Mesendoderm (in vitro differentiated cells): ENCODE results near the gene HOXA11.

ENCODE experiments used
- DNase-seq: peaks from one replicate; pipeline ENCODE4 v3.0.0; 2013
- H2AK5ac ChIP-seq: 2 replicates; pipeline ENCODE4 v1.6.1; 2013; ENCODE audit warnings: low read length, inconsistent platforms
- H2BK120ac ChIP-seq: 2 replicates; pipeline ENCODE4 v1.6.1; 2013; ENCODE audit warnings: low read depth, mild to moderate bottlenecking, low read length, moderate library complexity, mixed read lengths
- H2BK15ac ChIP-seq: replicated peaks from 2 replicates; pipeline ENCODE4 v1.6.1; 2013; ENCODE audit warnings: low read depth, mild to moderate bottlenecking, moderate library complexity
- H2BK5ac ChIP-seq: 2 replicates; pipeline ENCODE4 v1.6.1; 2013; ENCODE audit warnings: low read length, inconsistent platforms
- H3K18ac ChIP-seq: 2 replicates; pipeline ENCODE4 v1.6.1; 2013; ENCODE audit warnings: mild to moderate bottlenecking, low read length, mixed read lengths
- H3K23ac ChIP-seq: one replicate; pipeline ENCODE4 v1.6.1; 2013; ENCODE audit warnings: low read length
- H3K27ac ChIP-seq: 2 replicates; pipeline ENCODE4 v1.5.1; 2013; ENCODE audit warnings: low read depth, mild to moderate bottlenecking, inconsistent platforms, low read length, moderate library complexity
- H3K27me3 ChIP-seq: 2 replicates; pipeline ENCODE4 v1.6.1; 2013; ENCODE audit warnings: low read length, control low read depth, mild to moderate bottlenecking, inconsistent platforms; ENCODE audit not compliant: insufficient read depth, poor library complexity
- H3K36me3 ChIP-seq: 2 replicates; pipeline ENCODE4 v1.6.1; 2013; ENCODE audit warnings: low read length, inconsistent platforms; ENCODE audit not compliant: control insufficient read depth, insufficient read depth
- H3K4ac ChIP-seq: one replicate; pipeline ENCODE4 v1.6.1; 2013; ENCODE audit warnings: low read depth, mild to moderate bottlenecking, low read length, moderate library complexity
- H3K4me1 ChIP-seq: 2 replicates; pipeline ENCODE4 v1.6.1; 2013; ENCODE audit warnings: low read depth, low read length, inconsistent platforms; ENCODE audit not compliant: control insufficient read depth
- H3K4me2 ChIP-seq: 2 replicates; pipeline ENCODE4 v1.6.1; 2013; ENCODE audit warnings: low read length
- H3K4me3 ChIP-seq: 2 replicates; pipeline ENCODE4 v1.5.1; 2013; ENCODE audit warnings: mild to moderate bottlenecking, low read length
- H3K56ac ChIP-seq: one replicate; pipeline ENCODE4 v1.6.1; 2013; ENCODE audit warnings: low read length
- H3K79me1 ChIP-seq: 2 replicates; pipeline ENCODE4 v1.6.1; 2013; ENCODE audit warnings: low read length, inconsistent platforms
- H3K79me2 ChIP-seq: 2 replicates; pipeline ENCODE4 v1.6.1; 2013; ENCODE audit warnings: mild to moderate bottlenecking, low read length; ENCODE audit not compliant: control insufficient read depth, insufficient read depth
- H3K9ac ChIP-seq: 2 replicates; pipeline ENCODE4 v1.6.1; 2013; ENCODE audit warnings: low read length, inconsistent platforms
- H4K5ac ChIP-seq: one replicate; pipeline ENCODE4 v1.6.1; 2013; ENCODE audit warnings: low read length
- H4K8ac ChIP-seq: one replicate; pipeline ENCODE4 v1.6.1; 2013; ENCODE audit warnings: low read depth, mild to moderate bottlenecking, control low read depth, low read length, moderate library complexity
- WGBS: extraction: QIAGEN DNeasy Blood & Tissue Kit; methylation state at CpG from one replicate; pipeline ENCODE4 v1.1.7; 2013; ENCODE audit warnings: low lambda C conversion rate, missing lambda C conversion rate; ENCODE audit not compliant: insufficient coverage; ENCODE audit errors: extremely low coverage; 5-methylcytosine and 5-hydroxymethylcytosine counted together

Gene HOXA11

GRCh38 chr7:27159266-27160144 lies 25.5 kb downstream of the HOXA11 start:
- no peaks in the 10 kb centered on the region for H3K4me1 ChIP-seq
- H2BK120ac ChIP-seq, result no peak overlapping the region
- no peaks in the 10 kb centered on the region for H3K79me1 ChIP-seq
- H4K8ac ChIP-seq, result no peak overlapping the region
- WGBS, result no CpG with 5 or more reads among the region's 27 CpGs
- no peak overlapping the region for H3K4me3 ChIP-seq
- H3K56ac ChIP-seq, result no peak overlapping the region
- H3K4ac ChIP-seq, result no peak overlapping the region
- no peak overlapping the region for H3K27ac ChIP-seq
- H2BK5ac ChIP-seq, result no peak overlapping the region
- no peak overlapping the region for H3K9ac ChIP-seq
- no peak overlapping the region for H4K5ac ChIP-seq
- H3K23ac ChIP-seq, result no peak overlapping the region
- no peak overlapping the region for H2AK5ac ChIP-seq
- no peak overlapping the region for H3K4me2 ChIP-seq
- H2BK15ac ChIP-seq, result no peak overlapping the region
- no peak overlapping the region for H3K18ac ChIP-seq
- DNase-seq, result no peak
- no peaks in the 10 kb centered on the region for H3K36me3 ChIP-seq
- H3K27me3 ChIP-seq, result peaks cover 89% of the 10 kb centered on the region
- no peaks in the 10 kb centered on the region for H3K79me2 ChIP-seq

- Histone ChIP-seq H3K18ac (no peak overlapping the region), H2BK5ac (no peak overlapping the region), H3K4me1 (no peaks in the 10 kb centered on the region), H3K4me2 (no peak overlapping the region), H3K23ac (no peak overlapping the region), H2AK5ac (no peak overlapping the region), H3K27ac (no peak overlapping the region), H3K56ac (no peak overlapping the region), H4K8ac (no peak overlapping the region), H3K79me2 (no peaks in the 10 kb centered on the region), H3K79me1 (no peaks in the 10 kb centered on the region), H4K5ac (no peak overlapping the region), H3K4me3 (no peak overlapping the region), H3K4ac (no peak overlapping the region), H3K9ac (no peak overlapping the region), H3K36me3 (no peaks in the 10 kb centered on the region), H2BK15ac (no peak overlapping the region), H3K27me3 (peaks cover 90% of the 10 kb centered on the region), H2BK120ac (no peak overlapping the region)
- no peak for DNase-seq
- WGBS, result no CpG with 5 or more reads among the region's 35 CpGs
Observed at GRCh38 chr7:27158436-27159265, 26.4 kb downstream of the HOXA11 start.

DNA sequence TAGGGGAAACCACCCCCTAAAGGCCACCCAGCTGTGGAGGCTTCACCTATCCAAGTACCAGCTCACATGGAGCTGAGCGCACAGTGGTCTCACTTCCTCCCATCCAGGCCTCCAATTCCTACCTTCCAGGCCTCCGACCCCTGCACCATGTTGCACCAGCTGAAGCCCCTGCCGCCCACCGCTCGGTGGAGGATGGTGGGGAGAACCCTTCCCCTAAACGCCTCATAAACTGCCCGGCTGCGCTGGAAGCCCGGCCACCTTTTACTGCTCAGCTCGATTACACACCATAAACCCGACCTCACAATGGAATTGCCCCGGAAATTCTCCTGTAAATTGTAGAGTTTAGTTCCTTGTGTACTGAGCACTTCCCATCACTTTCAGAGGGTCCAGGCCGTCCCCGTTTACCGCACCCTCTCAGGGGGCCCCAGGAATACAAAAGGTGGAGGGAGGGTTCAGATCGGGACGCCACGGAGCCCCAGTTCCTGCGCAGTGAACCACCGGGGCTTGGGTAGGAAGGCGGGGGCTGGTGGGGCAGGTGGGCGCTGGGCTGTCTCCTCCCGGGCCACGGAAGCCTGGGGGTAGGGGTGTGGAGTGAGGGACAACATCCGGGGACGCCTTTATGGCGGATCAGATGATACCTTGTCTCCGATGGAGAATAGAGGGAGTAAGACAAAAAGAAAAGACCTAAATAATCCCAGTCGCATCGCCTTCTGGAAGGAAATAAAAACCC lies 27.2 kb downstream of the HOXA11 start:
- no peak overlapping the region for H2AK5ac ChIP-seq
- H3K4me3 ChIP-seq, result no peak overlapping the region
- H3K18ac ChIP-seq, result no peak overlapping the region
- H3K27ac ChIP-seq, result no peak overlapping the region
- no peak overlapping the region for H3K9ac ChIP-seq
- no peak overlapping the region for H3K4me2 ChIP-seq
- no peak overlapping the region for H2BK15ac ChIP-seq
- H3K4ac ChIP-seq, result no peak overlapping the region
- H3K36me3 ChIP-seq, result no peaks in the 10 kb centered on the region
- H3K23ac ChIP-seq, result peak overlapping the region; percentile 66
- H3K79me2 ChIP-seq, result no peaks in the 10 kb centered on the region
- no peak overlapping the region for H4K5ac ChIP-seq
- H2BK120ac ChIP-seq, result no peak overlapping the region
- H3K56ac ChIP-seq, result no peak overlapping the region
- no peak overlapping the region for H2BK5ac ChIP-seq
- H3K79me1 ChIP-seq, result no peaks in the 10 kb centered on the region
- no peaks in the 10 kb centered on the region for H3K4me1 ChIP-seq
- no peak for DNase-seq
- no CpG with 5 or more reads among the region's 30 CpGs for WGBS
- no peak overlapping the region for H4K8ac ChIP-seq
- peaks cover 91% of the 10 kb centered on the region for H3K27me3 ChIP-seq

DNA sequence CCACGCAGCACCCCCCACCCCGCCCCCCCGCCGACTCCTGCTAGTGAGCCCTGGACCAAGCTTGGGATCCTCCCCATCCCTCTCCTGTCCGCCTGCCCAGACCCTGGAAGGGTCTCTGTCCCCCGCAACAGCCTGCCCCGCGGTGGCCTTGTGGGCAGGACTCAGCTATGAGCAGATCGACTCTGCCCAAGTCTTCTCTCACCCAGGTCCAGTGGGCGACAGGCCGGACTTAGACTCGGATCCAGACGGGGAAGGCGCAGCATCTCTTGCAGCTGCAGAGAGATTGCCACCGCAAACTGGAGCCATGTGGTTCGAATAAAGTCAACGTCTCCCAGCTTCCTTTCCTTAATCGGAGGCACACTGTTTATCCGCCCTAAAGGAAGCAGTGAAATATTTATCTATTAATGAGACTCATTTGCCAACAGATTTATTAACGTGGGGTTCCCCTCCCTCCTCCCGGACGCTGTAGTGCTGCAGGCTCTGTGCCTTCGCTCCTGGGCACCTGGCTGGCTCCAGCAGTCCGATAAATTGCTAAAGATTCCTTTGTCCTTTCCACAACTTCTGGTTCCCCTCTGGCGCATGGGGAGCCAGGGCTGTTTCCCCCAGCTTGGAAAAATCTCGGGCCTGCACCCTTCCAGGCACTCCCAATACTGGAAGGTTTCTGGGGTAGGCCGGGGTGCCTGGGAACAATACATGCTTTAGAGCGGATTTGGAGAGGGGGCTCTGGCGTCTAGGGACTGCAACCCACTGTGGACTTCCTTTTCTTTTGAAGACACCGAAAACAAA lies 27.9 kb downstream of the HOXA11 start:
- H3K36me3 ChIP-seq, result no peaks in the 10 kb centered on the region
- no peak overlapping the region for H3K27ac ChIP-seq
- H3K18ac ChIP-seq, result no peak overlapping the region
- H4K5ac ChIP-seq, result no peak overlapping the region
- no peak overlapping the region for H2AK5ac ChIP-seq
- H3K56ac ChIP-seq, result no peak overlapping the region
- no peaks in the 10 kb centered on the region for H3K4me1 ChIP-seq
- H3K4me2 ChIP-seq, result no peak overlapping the region
- H2BK5ac ChIP-seq, result no peak overlapping the region
- H3K4me3 ChIP-seq, result no peak overlapping the region
- H3K79me1 ChIP-seq, result no peaks in the 10 kb centered on the region
- no CpG with 5 or more reads among the region's 30 CpGs for WGBS
- no peaks in the 10 kb centered on the region for H3K79me2 ChIP-seq
- H4K8ac ChIP-seq, result no peak overlapping the region
- H3K4ac ChIP-seq, result no peak overlapping the region
- H2BK15ac ChIP-seq, result no peak overlapping the region
- H3K23ac ChIP-seq, result peak overlapping the region; percentile 66
- peaks cover 92% of the 10 kb centered on the region for H3K27me3 ChIP-seq
- H2BK120ac ChIP-seq, result no peak overlapping the region
- DNase-seq, result no peak
- no peak overlapping the region for H3K9ac ChIP-seq

DNA sequence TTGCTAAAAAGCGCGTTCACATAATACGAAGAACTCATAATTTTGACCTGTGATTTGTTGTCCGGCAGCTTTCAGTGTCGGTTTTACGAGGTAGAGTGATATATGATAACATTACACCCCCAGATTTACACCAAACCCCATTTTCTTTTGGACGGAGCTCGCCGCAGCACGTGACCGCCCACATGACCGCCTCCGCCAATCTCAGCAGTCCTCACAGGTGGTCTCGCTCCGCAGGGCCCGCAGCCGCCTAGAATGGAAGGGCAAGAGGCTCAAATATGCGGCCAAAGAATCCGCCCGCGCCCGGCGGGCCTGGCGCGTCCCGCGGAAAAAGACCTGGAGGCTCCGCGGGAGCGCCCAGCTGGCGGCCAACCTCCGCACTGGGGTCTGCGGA lies 28.5 kb downstream of the HOXA11 start, which contains the start of gene HOXA7:
TSS of gene HOXA7 (minus strand) at position 168 of the 391 bp plus-strand sequence. CDS start at position 38, 130 bp downstream.
- WGBS, result no CpG with 5 or more reads among the region's 33 CpGs

More for the DNA sequence above, 28.5 kb downstream of the HOXA11 start, which contains the start of gene HOXA7:
- no peak for DNase-seq
- no peak within 1 kb of the TSS for H2BK5ac ChIP-seq
- H3K27ac ChIP-seq, result no peak within 1 kb of the TSS
- H3K9ac ChIP-seq, result no peak within 1 kb of the TSS
- no peak within 1 kb of the TSS for H3K4ac ChIP-seq
- peaks cover 92% of the 10 kb centered on the region for H3K27me3 ChIP-seq
- no peak within 1 kb of the TSS for H4K8ac ChIP-seq
- no peak within 1 kb of the TSS for H2BK120ac ChIP-seq
- no peaks in the 10 kb centered on the region for H3K79me2 ChIP-seq
- no peak within 1 kb of the TSS for H2AK5ac ChIP-seq
- no peak within 1 kb of the TSS for H2BK15ac ChIP-seq
- H3K4me3 ChIP-seq, result no peak within 1 kb of the TSS
- no peaks in the 10 kb centered on the region for H3K79me1 ChIP-seq
- peak within 1 kb of the TSS; percentile 35 for H3K4me2 ChIP-seq
- H3K23ac ChIP-seq, result peak within 1 kb of the TSS; percentile 66
- no peaks in the 10 kb centered on the region for H3K4me1 ChIP-seq
- H3K36me3 ChIP-seq, result no peaks in the 10 kb centered on the region
- H4K5ac ChIP-seq, result no peak within 1 kb of the TSS
- H3K18ac ChIP-seq, result no peak within 1 kb of the TSS
- H3K56ac ChIP-seq, result no peak within 1 kb of the TSS
